ENCODE results near the gene PTPRD.

Gene PTPRD

GRCh38 chr9:8899511-8899910, 1713.3 kb downstream of the PTPRD start:
- H3K79me2 ChIP-seq (ENCODE audit: control insufficient read depth, low read length) = no peaks in the 10 kb centered on the region
- H3K9me2 ChIP-seq (replicated peaks; ENCODE audit: control insufficient read depth, low read length) = no peaks in the 10 kb centered on the region
- no peaks in the 10 kb centered on the region for H3K4me1 ChIP-seq (ENCODE audit: control insufficient read depth, low read length)
- H3K36me3 ChIP-seq (ENCODE audit: control insufficient read depth, low read length) = no peaks in the 10 kb centered on the region
- no peaks in the 10 kb centered on the region for H4K20me1 ChIP-seq (ENCODE audit: control insufficient read depth, insufficient read depth, low read depth, low read length)
- no peaks in the 10 kb centered on the region for H3K27me3 ChIP-seq (ENCODE audit: control insufficient read depth, low read length)
- no peak for TF ChIP-seq CTCF (IDR thresholded peaks at IDR 0.05; ENCODE audit: low read depth, low read length, poor library complexity, severe bottlenecking)
- no peak for TF ChIP-seq EZH2phosphoT487 (IDR thresholded peaks at IDR 0.05; ENCODE audit: borderline replicate concordance, low read length)
- no peaks in the 10 kb centered on the region for H3F3A ChIP-seq (ENCODE audit: control insufficient read depth, insufficient read depth)
- no peak overlapping the region for H3K4me3 ChIP-seq (ENCODE audit: low read length)
- H3K27ac ChIP-seq (ENCODE audit: low read depth, low read length) = no peak overlapping the region
- H3K9me3 ChIP-seq (ENCODE audit: control insufficient read depth, insufficient read depth, low read length) = no peaks in the 10 kb centered on the region
- no peak overlapping the region for H3K4me2 ChIP-seq (ENCODE audit: low read length)

- H3K4me2 ChIP-seq (ENCODE audit: low read length) = no peak overlapping the region
- no peaks in the 10 kb centered on the region for H3K9me3 ChIP-seq (ENCODE audit: control insufficient read depth, insufficient read depth, low read length)
- no peaks in the 10 kb centered on the region for H3K4me1 ChIP-seq (ENCODE audit: control insufficient read depth, low read length)
- H3K27ac ChIP-seq (ENCODE audit: low read depth, low read length) = no peak overlapping the region
- H3K79me2 ChIP-seq (ENCODE audit: control insufficient read depth, low read length) = no peaks in the 10 kb centered on the region
- no peaks in the 10 kb centered on the region for H3K27me3 ChIP-seq (ENCODE audit: control insufficient read depth, low read length)
- no peaks in the 10 kb centered on the region for H3K9me2 ChIP-seq (replicated peaks; ENCODE audit: control insufficient read depth, low read length)
- H3K4me3 ChIP-seq (ENCODE audit: low read length) = no peak overlapping the region
- TF ChIP-seq CTCF (IDR thresholded peaks at IDR 0.05; ENCODE audit: low read depth, low read length, poor library complexity, severe bottlenecking) (peak; percentile 52), EZH2phosphoT487 (IDR thresholded peaks at IDR 0.05; ENCODE audit: borderline replicate concordance, low read length) (no peak)
- H3K36me3 ChIP-seq (ENCODE audit: control insufficient read depth, low read length) = no peaks in the 10 kb centered on the region
- H4K20me1 ChIP-seq (ENCODE audit: control insufficient read depth, insufficient read depth, low read depth, low read length) = no peaks in the 10 kb centered on the region
- no peaks in the 10 kb centered on the region for H3F3A ChIP-seq (ENCODE audit: control insufficient read depth, insufficient read depth)
Observed at GRCh38 chr9:8895861-8896224, 1717.0 kb downstream of the PTPRD start.

GRCh38 chr9:8895106-8895860, 1717.5 kb downstream of the PTPRD start:
- no peaks in the 10 kb centered on the region for H4K20me1 ChIP-seq (ENCODE audit: control insufficient read depth, insufficient read depth, low read depth, low read length)
- H3K27ac ChIP-seq (ENCODE audit: low read depth, low read length) = no peak overlapping the region
- no peaks in the 10 kb centered on the region for H3F3A ChIP-seq (ENCODE audit: control insufficient read depth, insufficient read depth)
- H3K9me3 ChIP-seq (ENCODE audit: control insufficient read depth, insufficient read depth, low read length) = no peaks in the 10 kb centered on the region
- H3K27me3 ChIP-seq (ENCODE audit: control insufficient read depth, low read length) = no peaks in the 10 kb centered on the region
- H3K79me2 ChIP-seq (ENCODE audit: control insufficient read depth, low read length) = no peaks in the 10 kb centered on the region
- H3K4me1 ChIP-seq (ENCODE audit: control insufficient read depth, low read length) = no peaks in the 10 kb centered on the region
- no peaks in the 10 kb centered on the region for H3K9me2 ChIP-seq (replicated peaks; ENCODE audit: control insufficient read depth, low read length)
- TF ChIP-seq EZH2phosphoT487 (IDR thresholded peaks at IDR 0.05; ENCODE audit: borderline replicate concordance, low read length) (no peak), CTCF (IDR thresholded peaks at IDR 0.05; ENCODE audit: low read depth, low read length, poor library complexity, severe bottlenecking) (no peak)
- H3K4me3 ChIP-seq (ENCODE audit: low read length) = no peak overlapping the region
- H3K36me3 ChIP-seq (ENCODE audit: control insufficient read depth, low read length) = no peaks in the 10 kb centered on the region
- H3K4me2 ChIP-seq (ENCODE audit: low read length) = no peak overlapping the region

All from DOHH2 (cell line).